ENCODE measurements around the gene CHRNA3. TPM values are rescaled to one million over a fixed set of nuclear protein-coding genes. Genes with fewer than 3 reads are reported as not detected.

The CHRNA3 gene
- total and polyA plus RNA-seq, 12 donors: 0.04 to 9.2 (median 0.54) TPM; not detected in 4

- no peak for ATAC-seq
- Histone ChIP-seq H3K4me3 (no peak overlapping the region), H3K27ac (no peak overlapping the region), H3K9me3 (peaks cover 0 to 13% (median 0%) of the 10 kb centered on the region in 11 donors), H3K36me3 (no peaks in the 10 kb centered on the region), H3K4me1 (peaks cover 8 to 20% (median 12%) of the 10 kb centered on the region in 9 donors), H3K27me3 (peaks cover 5 to 37% (median 24%) of the 10 kb centered on the region in 7 donors)
- DNase-seq: no peak
- no peak for TF ChIP-seq CTCF (IDR thresholded peaks at IDR 0.05)
- intact Hi-C loops (cut with DNase I): loop anchor here in 8 of 10 donors (2.0 to 10.0 kb wide), 6 partner anchors 57 to 547 kb away; no protein-coding TSS in a partner anchor
- WGBS, 2 donors: 74 to 77% methylated on average over 4 of the region's 4 CpGs
Observed at GRCh38 chr15:78637776-78638435, 17.1 kb upstream of the CHRNA3 start.

- Histone ChIP-seq H3K27me3 (peaks cover 5 to 30% (median 20%) of the 10 kb centered on the region in 7 donors), H3K4me1 (peaks cover 8 to 12% (median 10%) of the 10 kb centered on the region in 9 donors), H3K36me3 (no peaks in the 10 kb centered on the region), H3K27ac (no peak overlapping the region), H3K9me3 (peaks cover 0 to 19% (median 0%) of the 10 kb centered on the region in 11 donors), H3K4me3 (no peak overlapping the region)
- no peak for DNase-seq
- no peak for ATAC-seq
- WGBS, 2 donors: 88% methylated on average over 2 of the region's 2 CpGs
- intact Hi-C loops (cut with DNase I): loop anchor here in 6 of 10 donors (5.0 to 10.0 kb wide), 5 partner anchors 58 to 548 kb away; no protein-coding TSS in a partner anchor
- TF ChIP-seq CTCF (IDR thresholded peaks at IDR 0.05): no peak
Observed at GRCh38 chr15:78636378-78636859, 15.6 kb upstream of the CHRNA3 start.

DNA sequence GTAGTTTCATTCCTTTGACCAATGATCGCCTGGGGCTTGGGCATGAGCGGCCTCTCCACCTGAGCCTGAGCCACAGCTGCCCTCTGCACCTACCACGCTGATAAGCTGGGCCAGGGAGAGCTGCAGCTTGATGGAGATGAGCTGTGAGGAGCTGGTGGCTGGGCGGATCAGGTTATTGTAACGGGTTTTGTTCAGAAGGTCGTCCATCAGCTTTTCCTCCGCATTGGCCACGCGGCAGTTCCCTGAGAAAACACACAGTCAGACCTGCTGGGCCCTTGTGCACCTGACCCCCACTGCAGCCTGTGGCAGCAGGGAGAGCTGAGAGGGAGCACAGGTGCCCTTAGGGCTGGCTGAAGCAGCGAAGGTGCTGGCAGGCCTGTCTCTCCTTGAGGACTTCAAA lies 14.6 kb upstream of the CHRNA3 start:
- Histone ChIP-seq H3K4me3 (no peak overlapping the region), H3K36me3 (no peaks in the 10 kb centered on the region), H3K27me3 (peaks cover 0 to 19% (median 10%) of the 10 kb centered on the region in 7 donors), H3K4me1 (peaks cover 0 to 2% (median under 1%) of the 10 kb centered on the region in 9 donors), H3K27ac (no peak overlapping the region), H3K9me3 (peaks cover 0 to 19% (median 0%) of the 10 kb centered on the region in 11 donors)
- intact Hi-C loops (cut with DNase I): loop anchor here in 6 of 10 donors (5.0 to 10.0 kb wide), 5 partner anchors 59 to 549 kb away; no protein-coding TSS in a partner anchor
- no peak for TF ChIP-seq CTCF (IDR thresholded peaks at IDR 0.05)
- DNase-seq (no peak), ATAC-seq (no peak)
- 84 to 87% methylated on average over 10 of the region's 10 CpGs for WGBS, 2 donors

DNA sequence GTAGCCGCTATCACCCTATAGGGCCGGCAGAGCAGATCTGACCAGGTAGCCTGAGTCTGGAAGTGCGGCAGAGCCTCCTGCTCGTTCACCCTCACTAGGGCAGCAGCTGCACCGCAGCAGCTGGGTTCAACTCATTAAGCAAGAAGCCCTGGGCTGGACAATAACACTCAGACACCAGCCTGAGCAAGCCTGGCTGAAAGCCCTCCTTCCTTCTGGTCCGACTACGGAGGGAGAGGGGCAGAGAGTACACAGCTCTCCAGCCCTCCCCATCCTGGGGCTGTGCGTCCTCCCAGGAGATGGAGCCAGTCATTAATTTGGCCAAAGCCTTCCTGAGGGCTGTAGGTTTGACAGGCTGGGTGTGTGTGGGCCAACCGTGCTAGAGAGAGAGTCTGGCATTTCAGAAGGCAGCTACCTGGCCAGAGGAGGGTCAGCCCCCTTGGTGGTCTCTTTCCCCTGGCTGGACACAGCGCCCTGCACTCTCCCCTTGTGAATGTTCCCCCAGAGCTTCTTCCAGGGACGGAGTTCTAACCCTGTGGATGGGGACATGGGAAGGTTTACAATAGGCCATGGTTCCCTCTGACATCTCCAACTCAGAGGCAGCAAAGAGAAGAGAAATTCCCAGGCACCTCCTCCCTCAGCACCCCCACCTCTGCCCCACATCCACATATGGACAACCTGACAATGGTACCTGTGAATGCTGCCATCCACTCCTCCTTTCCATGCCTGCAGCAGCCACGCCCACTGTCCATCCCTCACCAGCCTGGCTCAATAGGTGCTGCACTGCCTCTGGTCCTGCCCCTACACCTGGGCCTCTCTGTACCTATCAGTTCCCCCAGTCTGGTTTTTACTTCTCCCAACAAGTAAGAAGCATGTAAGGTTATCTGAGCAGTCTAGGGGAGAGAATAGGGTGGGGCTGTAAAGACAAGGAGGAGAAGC lies 13.7 kb upstream of the CHRNA3 start:
- H3K27me3 ChIP-seq: peaks cover 0 to 14% (median 5%) of the 10 kb centered on the region in 7 donors
- 84 to 87% methylated on average over 12 of the region's 12 CpGs for WGBS, 2 donors
- ATAC-seq (no peak), DNase-seq (no peak)
- no peak for TF ChIP-seq CTCF (IDR thresholded peaks at IDR 0.05)
- no peak overlapping the region for H3K4me3 ChIP-seq
- H3K36me3 ChIP-seq: no peaks in the 10 kb centered on the region
- H3K9me3 ChIP-seq: peaks cover 0 to 19% (median 0%) of the 10 kb centered on the region in 11 donors
- no peaks in the 10 kb centered on the region for H3K4me1 ChIP-seq
- H3K27ac ChIP-seq: no peak overlapping the region
- intact Hi-C loops (cut with DNase I): loop anchor here in 6 of 10 donors (5.0 to 10.0 kb wide), 5 partner anchors 60 to 550 kb away; no protein-coding TSS in a partner anchor

All from heart right ventricle (tissue), 16 donors.